ENCODE data around the gene MRM3.

DNA sequence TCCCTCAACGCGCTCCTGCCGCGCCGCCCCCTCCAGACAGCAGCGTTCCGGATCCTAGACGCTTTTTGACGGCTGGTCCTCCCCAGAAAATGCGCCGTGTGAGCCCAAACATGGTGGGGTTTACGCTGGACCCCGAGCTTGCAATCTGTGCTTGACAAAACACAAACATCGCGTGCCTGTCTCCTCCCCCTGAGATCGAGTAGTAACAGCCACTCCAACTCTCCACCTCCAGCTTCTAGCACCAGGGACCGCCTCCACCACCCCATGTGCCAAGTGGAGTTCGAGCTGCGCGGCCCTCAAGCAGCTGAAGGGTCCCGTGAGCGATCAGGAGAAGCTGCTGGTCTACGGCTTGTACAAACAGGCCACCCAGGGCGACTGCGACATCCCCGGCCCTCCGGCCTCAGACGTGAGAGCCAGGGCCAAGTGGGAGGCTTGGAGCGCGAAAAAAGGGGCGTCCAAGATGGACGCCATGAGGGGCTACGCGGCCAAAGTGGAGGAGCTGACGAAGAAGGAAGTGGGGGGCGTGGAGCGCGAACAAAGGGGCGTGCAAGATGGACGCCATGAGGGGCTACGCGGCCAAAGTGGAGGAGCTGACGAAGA lies 29.4 kb upstream of the MRM3 start:
- TF ChIP-seq, protein P1, sequence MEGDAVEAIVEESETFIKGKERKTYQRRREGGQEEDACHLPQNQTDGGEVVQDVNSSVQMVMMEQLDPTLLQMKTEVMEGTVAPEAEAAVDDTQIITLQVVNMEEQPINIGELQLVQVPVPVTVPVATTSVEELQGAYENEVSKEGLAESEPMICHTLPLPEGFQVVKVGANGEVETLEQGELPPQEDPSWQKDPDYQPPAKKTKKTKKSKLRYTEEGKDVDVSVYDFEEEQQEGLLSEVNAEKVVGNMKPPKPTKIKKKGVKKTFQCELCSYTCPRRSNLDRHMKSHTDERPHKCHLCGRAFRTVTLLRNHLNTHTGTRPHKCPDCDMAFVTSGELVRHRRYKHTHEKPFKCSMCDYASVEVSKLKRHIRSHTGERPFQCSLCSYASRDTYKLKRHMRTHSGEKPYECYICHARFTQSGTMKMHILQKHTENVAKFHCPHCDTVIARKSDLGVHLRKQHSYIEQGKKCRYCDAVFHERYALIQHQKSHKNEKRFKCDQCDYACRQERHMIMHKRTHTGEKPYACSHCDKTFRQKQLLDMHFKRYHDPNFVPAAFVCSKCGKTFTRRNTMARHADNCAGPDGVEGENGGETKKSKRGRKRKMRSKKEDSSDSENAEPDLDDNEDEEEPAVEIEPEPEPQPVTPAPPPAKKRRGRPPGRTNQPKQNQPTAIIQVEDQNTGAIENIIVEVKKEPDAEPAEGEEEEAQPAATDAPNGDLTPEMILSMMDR (IDR thresholded peaks at IDR 0.05; ENCODE audit: low read depth, low read length), result no peak
- no peak for TF ChIP-seq EZH2phosphoT487 (IDR thresholded peaks at IDR 0.05; ENCODE audit: low read depth)
